Body of pancreas (tissue), 4 donors: ENCODE measurements around the gene PRMT2.

Experiments used
- CTCF ChIP-seq, 7 experiments: fragments of 450-650 bp in 4 of 7; fragments of 200-600 bp in 3 of 7; sonication (generic) in 3 of 7; IDR thresholded peaks; one replicate each; pipeline ENCODE4 v1.5.1; 2016 to 2019; ENCODE audit warnings: antibody characterized with exemption in 7 of 7
- POLR2A ChIP-seq, 3 donors: fragments of 450-650 bp; IDR thresholded peaks; one replicate each; pipeline ENCODE4 v1.6.1; 2016; ENCODE audit warnings: antibody characterized with exemption in 3 of 3, mild to moderate bottlenecking in 2 of 3

- TF ChIP-seq POLR2A (IDR thresholded peaks at IDR 0.05), result no peak
- no peak for TF ChIP-seq CTCF (IDR thresholded peaks at IDR 0.05)
These were observed 19.4 kb upstream of the PRMT2 start for GRCh38 chr21:46616050-46616449.
